CD4-positive, alpha-beta T cell treated with Interleukin-17A for 4 hours (primary cell): Measurements from ENCODE around the gene SNX13.

ENCODE experiments used
- DNase-seq: peaks from one replicate; pipeline ENCODE4 v3.0.0-alpha.2; 2020; ENCODE audit warnings: mixed read lengths

SNX13 gene

DNA sequence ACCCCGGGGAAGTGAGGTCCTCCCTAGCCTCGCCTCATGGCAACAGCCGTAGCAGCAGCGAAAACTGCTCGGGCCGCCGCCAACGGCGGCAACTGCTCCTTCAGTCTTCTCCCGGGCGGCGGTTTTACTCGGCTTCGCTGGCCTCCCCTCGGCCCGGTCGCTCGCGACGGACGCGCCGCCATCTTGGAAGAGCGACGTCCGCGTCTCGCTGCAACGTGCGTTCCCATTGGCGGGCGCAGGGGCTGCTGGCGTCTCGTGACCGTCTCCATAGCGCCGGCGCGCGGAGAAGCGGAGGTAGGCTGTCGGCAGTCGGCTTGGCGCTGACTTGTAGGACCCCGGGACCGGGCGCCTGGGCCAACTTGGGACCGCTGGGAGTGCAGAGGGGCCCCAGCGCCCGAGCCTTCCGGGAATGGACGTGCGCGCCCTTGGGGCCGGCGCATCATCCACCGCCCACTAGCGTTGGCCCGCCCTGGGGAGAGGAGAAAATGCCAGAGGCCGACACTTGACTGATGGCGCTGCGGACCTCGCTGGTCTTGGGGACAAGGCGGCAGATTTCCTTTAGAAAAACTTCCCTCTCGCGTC is at the start of gene SNX13:
TSS of gene SNX13 (minus strand) at position 193 of the 582 bp plus-strand sequence. CDS start 199 bp downstream, outside the sequence.
- DNase-seq = peak; percentile 90

GRCh38 chr7:17989546-17989945 is 49.3 kb upstream of the SNX13 start:
- DNase-seq = no peak

DNA sequence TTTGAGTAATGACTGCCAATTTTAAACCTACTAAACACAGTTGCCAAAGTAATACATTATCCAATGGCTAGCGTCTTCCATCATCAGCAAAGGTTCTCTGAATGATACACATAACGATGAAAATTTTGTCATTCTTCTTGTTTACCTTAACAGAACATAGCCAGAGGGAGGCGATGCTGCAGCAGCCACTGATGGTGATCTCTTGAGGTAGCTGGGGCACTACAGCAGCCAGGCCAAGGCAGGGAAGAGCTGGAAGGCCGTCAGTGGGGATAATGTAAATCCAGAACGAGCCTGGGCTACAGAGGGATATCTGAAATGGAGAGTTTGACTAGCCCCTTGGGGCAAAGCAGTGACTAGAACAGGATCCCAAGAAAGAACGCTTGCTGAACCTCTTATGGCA is 48.6 kb upstream of the SNX13 start:
- no peak for DNase-seq

DNA sequence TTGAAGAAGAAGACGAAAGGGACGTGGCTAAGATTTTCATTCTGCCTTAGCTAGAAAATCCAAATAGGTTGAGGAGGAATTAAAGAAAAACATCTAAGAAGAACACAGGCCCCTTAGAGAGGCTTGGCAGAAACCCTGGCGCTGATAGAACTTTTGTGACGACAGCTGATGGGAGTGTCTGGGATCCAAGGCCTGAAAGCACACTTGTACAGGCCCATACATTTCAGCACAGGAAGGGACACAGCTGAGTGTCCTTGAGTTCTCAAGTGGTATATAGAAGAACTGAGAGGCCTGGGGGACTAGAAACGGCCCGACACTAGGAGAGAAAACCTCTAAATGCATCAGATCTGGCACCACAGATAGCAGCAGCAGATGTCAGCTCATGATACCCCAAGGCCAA is 47.8 kb upstream of the SNX13 start:
- DNase-seq = no peak

GRCh38 chr7:17986851-17987250 is 46.6 kb upstream of the SNX13 start:
- no peak for DNase-seq

DNA sequence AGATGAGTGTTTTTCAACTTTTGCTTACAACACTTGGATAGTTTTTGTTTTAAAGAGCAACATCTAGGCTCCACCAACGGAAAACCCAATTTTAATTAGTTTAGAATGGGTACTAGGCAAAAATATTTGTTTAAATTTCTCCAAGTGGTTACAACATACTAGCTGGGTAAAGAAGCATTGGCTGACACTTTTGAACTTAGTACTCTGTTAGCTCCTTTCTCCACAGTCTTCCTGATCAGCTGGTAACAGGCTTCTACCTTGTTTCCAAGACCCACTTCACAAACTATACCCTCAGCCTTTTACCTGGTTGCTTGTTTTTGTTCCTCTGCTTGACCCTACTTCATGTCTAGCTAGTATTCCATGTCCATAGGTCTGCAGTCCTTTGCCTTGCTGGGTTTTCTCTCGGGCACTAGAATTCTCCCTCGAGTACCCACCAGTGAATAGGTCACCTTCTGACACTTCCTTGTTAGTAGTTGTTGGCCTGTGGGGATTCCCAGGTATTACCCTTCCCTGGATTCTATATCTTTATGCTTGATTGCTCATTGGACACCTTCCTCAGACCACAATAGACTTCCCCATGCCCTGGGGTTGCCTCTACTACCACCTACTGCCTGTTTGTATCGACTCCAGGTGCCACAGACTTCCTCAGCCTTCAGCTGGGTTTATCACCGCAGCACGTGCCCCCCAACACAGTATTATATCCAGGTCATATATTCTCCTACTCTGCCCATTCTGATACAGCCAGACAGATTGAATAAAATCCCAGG is 45.4 kb upstream of the SNX13 start:
- DNase-seq = no peak

DNA sequence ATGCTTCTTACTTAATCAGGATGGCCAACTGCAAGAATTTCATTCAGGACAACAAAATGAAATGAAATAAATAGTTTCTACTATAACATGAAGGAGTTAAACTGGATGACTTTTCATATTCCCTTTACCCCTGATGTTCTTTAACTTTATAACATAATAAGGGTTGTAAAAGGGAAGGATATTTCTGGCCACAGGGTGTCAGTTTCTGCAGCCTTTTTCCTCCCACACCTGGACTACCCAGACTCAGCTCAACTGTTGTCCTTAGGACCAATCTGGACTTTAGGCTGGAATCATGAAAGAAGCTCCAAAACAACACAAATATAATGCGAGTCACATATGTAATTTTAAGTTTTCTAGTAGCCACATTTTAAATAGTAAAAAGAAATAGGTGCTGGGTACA is 44.0 kb upstream of the SNX13 start:
- no peak for DNase-seq

GRCh38 chr7:17983221-17984062 is 43.1 kb upstream of the SNX13 start:
- DNase-seq = no peak

GRCh38 chr7:17976952-17977351 is 36.7 kb upstream of the SNX13 start:
- no peak for DNase-seq

- DNase-seq = no peak
Observed at GRCh38 chr7:17971411-17971810, 31.1 kb upstream of the SNX13 start.

DNA sequence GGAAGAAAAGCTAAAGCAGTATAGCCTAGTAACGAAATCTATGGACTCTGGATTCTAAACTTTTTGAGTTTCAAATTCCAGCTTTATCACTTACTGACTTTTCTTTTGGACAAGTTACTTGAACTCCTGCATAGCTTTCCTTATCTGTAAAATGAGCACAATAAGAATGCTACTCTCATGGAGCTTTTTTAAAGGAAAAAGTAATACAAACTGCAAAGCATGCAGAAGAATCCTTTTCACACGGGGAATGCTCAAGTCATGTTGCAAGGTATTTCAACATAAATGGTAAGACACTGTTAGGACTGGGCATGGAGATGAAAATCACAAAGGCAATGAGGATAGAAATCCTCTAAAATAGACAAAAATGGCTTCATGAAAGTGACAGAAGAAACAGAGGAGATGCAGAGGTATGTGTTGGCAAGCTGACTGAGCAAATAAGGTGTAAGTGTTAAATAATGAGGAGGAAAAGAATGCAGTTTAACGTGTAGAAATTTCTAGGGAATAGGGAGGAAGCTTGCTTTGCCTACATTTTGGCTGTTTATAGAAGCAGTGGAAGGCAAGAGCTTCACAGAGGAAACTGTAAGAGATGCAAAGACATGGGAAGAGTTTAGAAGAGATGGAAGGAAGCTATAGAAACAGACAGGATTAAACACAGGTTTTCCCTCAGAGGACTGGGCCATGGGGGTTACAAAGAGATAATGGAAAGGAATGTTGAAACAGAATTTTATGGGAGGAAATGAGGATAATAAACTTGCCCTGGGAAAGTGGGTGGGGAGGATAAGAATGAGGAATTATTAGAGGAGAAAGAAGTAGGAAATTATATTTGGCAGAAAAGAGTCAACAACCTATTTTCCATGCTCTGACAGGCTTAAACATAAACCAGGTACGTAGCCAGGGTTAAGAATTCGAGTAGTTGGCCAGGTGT is 28.8 kb upstream of the SNX13 start:
- no peak for DNase-seq

GRCh38 chr7:17966706-17967105 is 26.4 kb upstream of the SNX13 start:
- no peak for DNase-seq

- DNase-seq = no peak
Observed at GRCh38 chr7:17965603-17966002, 25.3 kb upstream of the SNX13 start.

- no peak for DNase-seq
Observed at GRCh38 chr7:17963281-17963680, 23.0 kb upstream of the SNX13 start.

- DNase-seq = no peak
Observed at GRCh38 chr7:17962652-17963051, 22.4 kb upstream of the SNX13 start.

GRCh38 chr7:17957871-17958270 is 17.6 kb upstream of the SNX13 start:
- DNase-seq = no peak

GRCh38 chr7:17952387-17952786 is 12.1 kb upstream of the SNX13 start:
- no peak for DNase-seq

GRCh38 chr7:17951742-17952254 is 11.5 kb upstream of the SNX13 start:
- DNase-seq = no peak

GRCh38 chr7:17948526-17949238 is 8.4 kb upstream of the SNX13 start:
- DNase-seq = no peak

DNA sequence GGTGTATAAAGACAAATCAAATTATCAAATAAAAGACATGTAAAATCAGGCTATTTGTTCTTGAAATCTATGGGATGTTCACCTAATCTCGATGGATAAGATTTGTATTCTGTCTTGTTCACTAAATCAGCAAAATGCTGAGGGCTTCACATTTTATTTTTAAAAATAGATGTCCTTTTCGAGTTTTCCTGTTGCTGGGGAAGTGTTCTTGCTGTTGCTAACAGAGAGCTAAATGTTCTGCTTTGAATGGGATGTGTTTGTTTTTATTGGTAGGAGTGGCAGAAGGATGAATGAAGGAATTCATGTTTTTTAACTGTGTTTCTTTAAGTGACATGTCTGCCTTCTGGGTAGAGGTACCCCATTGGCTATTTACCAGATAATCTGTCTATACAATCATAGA is 7.3 kb upstream of the SNX13 start:
- no peak for DNase-seq

- DNase-seq = no peak
Observed at GRCh38 chr7:17946591-17946990, 6.3 kb upstream of the SNX13 start.

DNA sequence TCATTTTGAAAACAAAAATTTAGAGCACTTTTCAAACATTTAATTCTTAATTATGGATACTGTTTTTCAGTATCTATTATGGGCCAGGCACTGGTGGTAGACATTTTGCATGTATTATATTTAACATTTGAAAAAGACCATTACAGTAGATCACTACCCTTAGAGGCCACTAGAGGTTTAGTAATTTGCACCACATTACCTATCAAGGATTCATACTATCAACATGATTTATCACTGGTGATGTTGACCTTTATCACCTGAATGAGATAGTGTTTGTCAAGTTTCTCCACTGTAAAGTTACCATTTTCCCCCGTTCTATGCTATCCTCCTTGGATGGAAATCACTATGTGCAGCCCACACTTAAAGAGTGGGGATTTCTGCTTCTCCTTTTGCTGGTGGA is 4.4 kb upstream of the SNX13 start:
- no peak for DNase-seq
